ENCODE measurements around the gene ROPN1.

DNA sequence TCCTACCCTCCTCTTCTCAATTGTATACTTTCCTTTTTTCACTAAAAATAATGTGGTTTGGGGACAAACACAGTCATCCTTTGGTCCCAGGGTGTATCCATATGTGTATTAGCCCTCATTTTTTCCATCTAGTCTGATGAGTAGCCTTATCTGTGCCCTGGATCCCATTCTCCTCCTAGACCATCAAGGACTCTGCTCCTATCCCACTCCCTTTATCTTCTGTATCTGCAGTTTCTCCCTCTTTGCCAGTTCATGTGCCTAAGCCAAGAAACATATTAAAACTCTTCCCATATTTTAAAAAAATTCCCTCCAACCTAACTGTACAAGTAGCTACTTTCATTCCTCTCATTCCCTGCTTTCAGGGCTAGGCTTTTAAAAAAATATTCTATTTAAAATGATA lies 56.1 kb downstream of the ROPN1 start:
- TF ChIP-seq EZH2phosphoT487 (IDR thresholded peaks at IDR 0.05; ENCODE audit: insufficient read depth, low read depth) = no peak
- TF ChIP-seq EZH2 (IDR thresholded peaks at IDR 0.05; ENCODE audit: insufficient read depth, poor library complexity, severe bottlenecking) = no peak

Data from GM23248 (cell line).